Smooth muscle cell of the brain vasculature (primary cell): ENCODE measurements around the gene DCAF12L2.
"Not testable (repeated sequence)": the region's sequence is repeated elsewhere in the genome, so short reads cannot be mapped to it uniquely, and the experiment has no call there.

Experiments used
- DNase-seq: peaks from one replicate; pipeline ENCODE4 v3.0.0-alpha.2; 2012; ENCODE audit warnings: low read depth, low spot score

Gene DCAF12L2

DNA sequence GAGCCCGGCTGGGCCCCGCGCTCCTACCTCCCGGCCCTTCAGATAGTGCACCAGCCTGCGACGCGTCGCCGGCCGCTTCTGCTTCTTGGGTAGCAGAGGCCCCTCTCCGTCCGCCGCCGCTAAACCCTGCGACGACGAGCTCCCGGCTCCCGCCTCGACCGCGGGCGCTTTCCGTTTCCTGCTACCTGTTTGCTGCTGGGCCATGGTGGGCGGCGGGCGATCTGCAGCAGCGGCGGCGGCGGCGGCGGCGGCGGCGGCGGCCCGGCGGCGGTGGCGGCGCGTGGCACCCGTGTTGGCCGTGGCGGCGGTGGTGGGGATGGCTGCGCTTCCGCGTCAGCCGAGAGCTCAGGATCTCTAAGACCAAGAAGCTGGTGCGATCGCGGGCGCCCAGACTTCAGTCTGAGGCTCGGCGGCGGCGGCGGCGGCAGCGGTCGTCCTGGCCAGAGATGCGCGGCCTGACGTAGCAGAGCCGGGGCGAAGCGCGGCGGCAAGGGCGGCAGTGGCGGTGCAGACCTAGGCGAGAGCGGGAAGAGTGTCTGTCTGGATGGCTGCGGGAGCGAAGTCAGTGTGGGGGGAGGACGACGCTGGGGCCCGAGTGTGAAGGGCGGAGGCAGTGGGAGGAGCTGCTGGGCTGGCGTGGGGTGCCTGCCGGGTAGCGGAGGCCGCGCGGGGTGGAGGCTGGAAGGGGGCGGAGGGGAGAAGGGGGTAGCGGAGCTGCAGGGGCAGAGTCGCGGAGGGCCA, at the start of gene DCAF12L2:
DCAF12L2 (minus strand) TSS at position 569 of the 741 bp plus-strand sequence; CDS start at position 204, 365 bp downstream.
- no peak for DNase-seq

DNA sequence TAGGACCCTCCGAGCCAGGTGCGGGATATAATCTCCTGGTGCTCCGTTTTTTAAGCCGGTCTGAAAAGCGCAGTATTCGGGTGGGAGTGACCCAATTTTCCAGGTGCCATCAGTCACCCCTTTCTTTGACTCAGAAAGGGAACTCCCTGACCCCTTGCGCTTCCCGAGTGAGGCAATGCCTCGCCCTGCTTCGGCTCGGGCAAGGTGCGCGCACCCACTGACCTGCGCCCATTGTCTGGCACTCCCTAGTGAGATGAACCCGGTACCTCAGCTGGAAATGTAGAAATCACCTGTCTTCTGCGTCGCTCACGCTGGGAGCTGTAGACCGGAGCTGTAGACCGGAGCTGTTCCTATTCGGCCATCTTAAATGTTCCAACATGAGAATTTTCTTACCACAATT, 24.8 kb upstream of the DCAF12L2 start:
- DNase-seq, result not testable (repeated sequence)

DNA sequence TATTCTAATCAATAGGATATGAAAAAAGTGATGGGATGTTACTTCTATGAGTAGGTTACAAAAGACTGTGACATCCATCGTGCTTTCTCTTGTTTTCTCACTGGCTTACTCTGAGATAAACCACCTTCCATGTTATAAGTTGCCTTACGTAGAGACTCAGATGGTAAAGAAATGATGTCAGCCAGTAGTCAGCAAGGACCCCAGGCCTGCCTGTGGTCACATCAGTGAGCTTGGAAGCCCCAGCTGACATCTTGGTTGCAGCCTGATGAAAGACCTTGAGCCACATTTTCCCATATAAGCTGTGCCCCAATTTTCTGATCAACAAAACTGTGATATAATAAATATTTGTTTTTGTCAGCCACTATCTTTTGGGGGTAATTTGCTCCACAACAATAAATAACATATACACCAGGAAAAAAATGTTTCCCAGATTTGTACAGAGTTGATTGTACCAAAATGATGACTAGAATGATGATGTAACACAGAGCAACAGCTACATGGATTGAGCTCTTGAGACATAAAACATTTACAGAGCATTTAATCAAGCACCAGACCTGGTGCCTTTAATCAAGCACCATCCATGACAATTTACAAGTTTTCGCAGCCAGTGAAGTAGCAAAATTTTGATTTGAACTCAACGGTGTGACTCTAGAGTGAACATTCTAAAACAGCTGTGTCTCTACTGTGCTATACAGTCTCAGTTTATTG, 11.2 kb upstream of the DCAF12L2 start:
- DNase-seq, result no peak

DNA sequence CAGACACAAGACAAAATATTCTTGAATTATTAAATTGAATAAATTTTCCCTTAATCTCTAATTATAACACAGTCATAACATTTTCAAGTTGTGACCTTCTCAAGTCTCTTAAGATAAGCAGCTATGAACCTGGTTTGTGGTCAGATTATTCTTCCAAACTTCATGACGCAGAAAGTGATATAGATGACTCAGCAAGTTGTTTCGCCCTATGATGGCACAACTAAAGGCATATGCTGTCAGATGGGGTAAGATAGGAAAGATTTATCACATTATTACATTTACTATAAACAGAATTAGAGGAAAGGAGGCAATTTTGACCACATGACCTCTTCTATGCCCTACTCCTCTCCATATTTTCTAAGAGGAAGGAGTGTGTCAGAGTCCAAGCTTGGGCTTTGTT, 4.6 kb upstream of the DCAF12L2 start:
- DNase-seq, result no peak

DNA sequence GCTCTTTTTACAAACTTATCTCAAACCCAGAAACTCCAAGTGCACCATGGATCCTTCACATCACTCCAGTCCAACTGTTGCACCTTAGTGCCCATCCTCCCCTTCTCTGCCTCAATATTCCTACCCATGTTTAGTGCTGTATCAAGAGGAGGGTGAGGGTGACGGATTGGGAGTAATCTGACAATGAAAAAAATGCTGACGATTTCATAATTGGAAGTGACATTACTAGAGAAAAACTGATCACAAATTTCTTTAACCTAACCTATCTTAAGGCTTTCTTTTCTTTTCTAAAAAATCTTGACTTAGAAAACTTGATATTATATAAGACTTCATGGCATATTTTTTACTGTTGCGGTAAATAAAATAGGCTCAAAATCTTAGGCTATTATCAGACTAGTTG, 1.5 kb upstream of the DCAF12L2 start:
- DNase-seq, result no peak

DNA sequence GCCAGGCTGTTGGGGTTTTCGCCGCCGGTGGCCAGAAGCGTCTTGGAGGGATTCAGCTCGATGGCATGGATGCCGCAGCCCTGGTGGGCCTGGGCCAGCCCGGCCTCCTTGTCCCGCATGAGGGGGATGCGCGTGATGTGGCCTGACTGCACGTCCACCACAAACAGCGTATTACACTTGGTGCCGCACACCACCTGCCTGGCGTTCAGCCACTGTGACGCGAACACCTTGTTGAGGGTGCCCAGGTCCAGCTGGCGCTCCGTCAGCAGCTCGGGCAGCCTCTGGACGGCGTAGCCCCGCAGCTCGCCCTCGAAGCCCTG, 728 bp downstream of the DCAF12L2 start:
- DNase-seq, result no peak

DNA sequence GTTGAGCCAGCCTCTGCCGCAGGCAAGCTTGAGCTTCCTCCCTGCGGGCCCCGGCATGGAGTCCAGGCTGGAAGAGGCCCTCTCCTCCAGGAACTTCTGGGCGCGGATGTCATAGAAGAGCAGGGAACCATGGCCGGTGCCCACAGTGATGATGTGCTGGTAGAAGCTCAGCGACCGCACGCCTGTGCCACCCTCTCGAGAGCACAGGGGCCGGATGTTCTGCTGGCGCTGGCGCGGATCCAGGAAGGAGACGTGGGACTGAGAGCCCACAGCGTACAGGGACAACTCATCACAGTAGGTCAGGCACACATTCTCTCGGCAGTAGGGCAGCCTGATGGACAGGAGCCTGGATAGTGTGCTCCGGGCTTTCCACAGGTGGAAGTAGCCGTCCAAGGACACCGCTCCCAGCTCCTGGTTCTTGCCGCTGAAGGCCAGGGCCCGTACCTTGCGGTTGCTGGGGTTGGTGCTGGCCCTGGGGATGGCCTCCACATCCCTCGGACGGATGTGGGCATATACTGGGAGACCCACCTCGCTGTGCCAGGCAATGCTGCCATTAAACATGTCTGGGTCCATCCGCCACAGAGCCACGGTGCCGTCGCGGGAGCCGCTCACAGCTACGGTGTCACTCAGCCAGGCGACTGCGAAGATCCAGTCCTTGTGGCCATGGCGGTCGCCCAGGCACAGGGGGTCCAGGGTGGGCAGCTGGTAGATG, 1.2 kb downstream of the DCAF12L2 start:
- no peak for DNase-seq

DNA sequence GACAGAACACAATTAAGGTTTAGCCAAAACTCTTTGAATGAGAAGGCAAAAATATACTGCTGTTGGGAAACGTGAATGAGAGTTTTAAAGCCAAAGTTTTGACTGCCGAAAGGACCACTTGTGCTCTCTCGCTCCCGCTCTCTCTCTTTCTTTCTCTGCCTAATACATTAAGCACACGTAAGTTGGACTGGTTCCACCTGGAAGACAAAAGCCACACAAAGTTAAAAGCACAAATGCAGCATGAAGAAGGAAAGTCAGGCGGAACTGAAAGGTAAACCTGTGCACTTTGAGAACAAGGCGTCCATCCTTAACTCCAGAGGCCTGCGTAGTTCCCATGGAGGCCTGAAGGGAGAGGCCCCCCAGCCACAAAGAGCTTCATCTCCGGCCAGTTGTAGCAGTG, 1.9 kb downstream of the DCAF12L2 start:
- no peak for DNase-seq

DNA sequence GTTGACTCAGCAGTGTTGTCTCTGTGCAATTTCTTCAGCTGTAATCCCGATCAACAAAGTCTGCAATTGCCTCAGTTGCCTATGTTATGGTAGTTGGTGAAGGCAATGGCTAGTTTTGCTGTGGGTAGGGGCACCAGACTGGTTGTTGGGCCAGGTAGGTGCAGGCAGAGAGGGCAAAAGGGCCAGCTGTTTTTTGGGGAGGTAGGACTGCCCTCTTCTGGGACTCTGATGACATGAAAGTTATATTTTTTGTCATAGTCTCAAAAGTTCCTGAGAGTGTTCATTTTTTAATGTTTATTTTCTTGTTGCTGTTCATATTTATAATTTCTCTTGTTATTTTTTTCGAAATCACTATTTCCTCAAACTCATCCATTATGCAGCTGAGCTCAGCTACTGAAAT, 25.1 kb downstream of the DCAF12L2 start:
- no peak for DNase-seq

DNA sequence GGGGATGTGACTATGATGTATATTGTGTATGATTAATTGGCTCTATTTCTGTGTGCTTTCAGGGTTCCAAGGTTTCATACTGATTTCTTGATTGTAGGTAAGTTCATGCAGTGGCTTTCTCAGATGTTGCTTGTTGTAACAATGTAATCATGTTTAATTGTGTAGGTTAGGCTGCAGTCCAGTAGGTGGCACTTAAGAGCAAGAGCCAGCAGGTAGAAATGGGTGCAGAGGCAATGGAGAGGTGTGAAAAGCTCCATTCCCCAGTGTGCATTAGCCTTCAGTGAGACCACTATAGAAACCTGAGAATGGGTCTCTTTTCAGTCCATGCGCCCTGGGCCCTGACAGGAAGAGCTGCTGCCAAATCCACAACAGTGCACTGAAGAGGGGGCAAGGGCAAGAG, 28.2 kb downstream of the DCAF12L2 start:
- DNase-seq, result no peak

DNA sequence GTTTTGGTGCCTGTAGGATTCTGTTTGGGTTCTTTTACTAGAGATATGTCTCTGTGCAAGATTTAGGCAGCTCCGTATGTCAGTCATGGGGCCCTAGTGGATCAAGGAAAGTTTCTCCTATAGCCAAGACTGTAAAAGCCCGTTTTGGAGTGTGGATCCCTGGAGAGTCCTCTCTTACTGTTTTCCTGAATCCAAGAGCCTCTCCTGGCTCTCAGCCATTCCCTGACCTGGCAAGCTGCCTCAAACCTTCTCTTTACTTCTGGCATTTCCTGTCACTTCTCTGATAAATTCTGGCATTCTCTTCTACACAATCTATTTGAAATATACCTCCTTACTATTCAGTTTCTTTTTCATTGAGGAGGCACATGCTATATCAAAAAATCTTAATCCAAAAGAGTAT, 41.4 kb downstream of the DCAF12L2 start:
- no peak for DNase-seq
